ENCODE results near the gene RNF213. TPM values are rescaled to one million over a fixed set of nuclear protein-coding genes. Genes with fewer than 3 reads are reported as not detected.
"Not testable (repeated sequence)": the region's sequence is repeated elsewhere in the genome, so short reads cannot be mapped to it uniquely, and the experiment has no call there.

RNF213 gene
- total RNA-seq, 1 experiment from 2014 or later: 44.5 TPM

DNA sequence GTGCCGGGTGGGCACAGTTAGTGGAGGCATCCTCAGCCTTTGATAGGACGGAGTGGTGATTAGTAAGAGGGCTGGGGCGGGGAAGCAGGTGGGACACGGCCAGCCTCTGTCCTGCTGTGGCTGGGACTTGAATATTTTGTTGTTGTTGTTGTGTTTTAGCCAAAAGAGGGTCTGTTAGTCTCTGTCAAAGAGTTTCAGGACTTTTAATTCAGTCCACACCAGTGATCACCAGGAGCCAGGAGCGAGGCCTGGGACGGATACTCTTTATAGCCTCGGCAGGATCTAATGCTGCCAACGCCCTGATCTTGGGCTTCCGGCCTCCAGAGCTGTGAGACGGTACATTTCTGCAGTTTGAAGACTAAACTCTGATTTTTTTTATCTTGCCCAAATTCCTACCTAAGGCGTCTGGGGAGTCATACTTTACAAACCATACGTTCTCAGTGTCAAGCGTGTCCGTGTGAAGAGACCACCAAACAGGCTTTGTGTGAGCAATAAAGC is 2.9 kb upstream of the RNF213 start:
- TF ChIP-seq SIN3A (IDR thresholded peaks at IDR 0.05; ENCODE audit: low read depth): no peak
- no peak for TF ChIP-seq ELF1 (IDR thresholded peaks at IDR 0.05; ENCODE audit: borderline replicate concordance, low read depth)
- TF ChIP-seq, protein P1, sequence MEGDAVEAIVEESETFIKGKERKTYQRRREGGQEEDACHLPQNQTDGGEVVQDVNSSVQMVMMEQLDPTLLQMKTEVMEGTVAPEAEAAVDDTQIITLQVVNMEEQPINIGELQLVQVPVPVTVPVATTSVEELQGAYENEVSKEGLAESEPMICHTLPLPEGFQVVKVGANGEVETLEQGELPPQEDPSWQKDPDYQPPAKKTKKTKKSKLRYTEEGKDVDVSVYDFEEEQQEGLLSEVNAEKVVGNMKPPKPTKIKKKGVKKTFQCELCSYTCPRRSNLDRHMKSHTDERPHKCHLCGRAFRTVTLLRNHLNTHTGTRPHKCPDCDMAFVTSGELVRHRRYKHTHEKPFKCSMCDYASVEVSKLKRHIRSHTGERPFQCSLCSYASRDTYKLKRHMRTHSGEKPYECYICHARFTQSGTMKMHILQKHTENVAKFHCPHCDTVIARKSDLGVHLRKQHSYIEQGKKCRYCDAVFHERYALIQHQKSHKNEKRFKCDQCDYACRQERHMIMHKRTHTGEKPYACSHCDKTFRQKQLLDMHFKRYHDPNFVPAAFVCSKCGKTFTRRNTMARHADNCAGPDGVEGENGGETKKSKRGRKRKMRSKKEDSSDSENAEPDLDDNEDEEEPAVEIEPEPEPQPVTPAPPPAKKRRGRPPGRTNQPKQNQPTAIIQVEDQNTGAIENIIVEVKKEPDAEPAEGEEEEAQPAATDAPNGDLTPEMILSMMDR (IDR thresholded peaks at IDR 0.05 in 2 of 3, conservative IDR thresholded peaks at IDR 0.05 in 1 of 3; ENCODE audit: borderline replicate concordance in 1 of 3, insufficient read depth in 1 of 3, low read depth in 2 of 3, low read length in 2 of 3): no peak
- TF ChIP-seq, protein P2, sequence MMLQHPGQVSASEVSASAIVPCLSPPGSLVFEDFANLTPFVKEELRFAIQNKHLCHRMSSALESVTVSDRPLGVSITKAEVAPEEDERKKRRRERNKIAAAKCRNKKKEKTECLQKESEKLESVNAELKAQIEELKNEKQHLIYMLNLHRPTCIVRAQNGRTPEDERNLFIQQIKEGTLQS (IDR thresholded peaks at IDR 0.05): no peak
- TF ChIP-seq YY1 (IDR thresholded peaks at IDR 0.05; ENCODE audit: extremely low read depth, insufficient replicate concordance, low read depth, low read length): no peak
- no peak for TF ChIP-seq SP1 (IDR thresholded peaks at IDR 0.05; ENCODE audit: low read depth)
- TF ChIP-seq JUND (IDR thresholded peaks at IDR 0.05): no peak
- ChIA-PET POLR2A (no interaction called here), RAD21 (ENCODE audit: low non-redundant PET in 1 of 2, low total read pairs in 2 of 2, uncharacterized antibody in 2 of 2, unreplicated experiment in 2 of 2) (no interaction called here), CTCF (no interaction called here)
- H3K4me2 ChIP-seq (ENCODE audit: low read length): no peak overlapping the region
- H3K27me3 ChIP-seq (ENCODE audit: insufficient read depth, low read length): no peaks in the 10 kb centered on the region
- no peaks in the 10 kb centered on the region for H4K20me1 ChIP-seq (ENCODE audit: insufficient read depth)
- ATAC-seq: no peak
- no peak overlapping the region; the same call in 1 of the 2 replicates for H3K27ac ChIP-seq (ENCODE audit: low read depth, low read length)
- BruUV-seq (replicated peaks): no TSS peak
- peaks cover 53 to 83% of the 10 kb centered on the region in 2 experiments for H3K4me1 ChIP-seq (ENCODE audit: control insufficient read depth in 1 of 2, insufficient read depth in 2 of 2, low read length in 2 of 2)
- no peaks in the 10 kb centered on the region for H3K36me3 ChIP-seq (ENCODE audit: control insufficient read depth in 1 of 2, insufficient read depth in 2 of 2, low read length in 2 of 2)
- no peak overlapping the region for H3K4me3 ChIP-seq (replicated peaks in 1 of 2; ENCODE audit: low read depth in 1 of 2, low read length in 2 of 2)
- H3K9ac ChIP-seq (ENCODE audit: low read length): no peak overlapping the region
- H3K9me2 ChIP-seq (ENCODE audit: insufficient read depth): no peaks in the 10 kb centered on the region
- H3K9me3 ChIP-seq (ENCODE audit: control insufficient read depth in 1 of 2, insufficient read depth in 1 of 2, low read depth in 1 of 2, low read length in 2 of 2): no peaks in the 10 kb centered on the region
- DNase-seq (ENCODE audit: low read depth, low spot score): no peak
- no peak overlapping the region for H2AFZ ChIP-seq (ENCODE audit: low read depth, low read length, poor library complexity, severe bottlenecking)
- no peaks in the 10 kb centered on the region for H3K79me2 ChIP-seq (ENCODE audit: insufficient read depth, low read length)
- intact Hi-C loops (cut with micrococcal nuclease): no loop called here

DNA sequence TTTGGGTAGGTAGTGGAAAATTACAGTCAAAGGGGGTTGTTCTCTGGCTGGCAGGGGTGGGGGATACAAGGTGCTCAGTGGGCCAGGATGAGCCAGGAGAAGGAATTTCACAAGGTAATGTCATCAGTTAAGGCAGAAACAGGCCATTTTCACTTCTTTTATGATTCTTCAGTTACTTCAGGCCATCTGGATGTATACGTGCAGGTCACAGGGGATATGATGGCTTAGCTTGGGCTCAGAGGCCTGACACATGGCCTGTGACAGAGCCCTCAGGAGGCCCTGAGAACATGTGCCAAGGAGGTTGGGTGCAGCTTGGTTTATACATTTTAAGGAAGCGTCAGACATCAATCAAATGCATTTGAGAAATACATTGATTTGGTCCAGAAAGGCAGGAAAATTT is 2.4 kb upstream of the RNF213 start:
- DNase-seq (ENCODE audit: low read depth, low spot score); CTCF ChIA-PET; H3K9me2 ChIP-seq (ENCODE audit: insufficient read depth); H3K27me3 ChIP-seq (ENCODE audit: insufficient read depth, low read length); H3K9me3 ChIP-seq (ENCODE audit: control insufficient read depth in 1 of 2, insufficient read depth in 1 of 2, low read depth in 1 of 2, low read length in 2 of 2); H3K4me3 ChIP-seq (replicated peaks in 1 of 2; ENCODE audit: low read depth in 1 of 2, low read length in 2 of 2); BruUV-seq (replicated peaks); H3K9ac ChIP-seq (ENCODE audit: low read length); H3K36me3 ChIP-seq (ENCODE audit: control insufficient read depth in 1 of 2, insufficient read depth in 2 of 2, low read length in 2 of 2); H3K4me2 ChIP-seq (ENCODE audit: low read length); POLR2A ChIA-PET; ATAC-seq; H2AFZ ChIP-seq (ENCODE audit: low read depth, low read length, poor library complexity, severe bottlenecking); H3K27ac ChIP-seq (ENCODE audit: low read depth, low read length); H3K79me2 ChIP-seq (ENCODE audit: insufficient read depth, low read length); RAD21 ChIA-PET (ENCODE audit: low non-redundant PET in 1 of 2, low total read pairs in 2 of 2, uncharacterized antibody in 2 of 2, unreplicated experiment in 2 of 2); H4K20me1 ChIP-seq (ENCODE audit: insufficient read depth); intact Hi-C loops (cut with micrococcal nuclease): not testable (repeated sequence)
- H3K4me1 ChIP-seq (ENCODE audit: control insufficient read depth in 1 of 2, insufficient read depth in 2 of 2, low read length in 2 of 2): peaks cover 50 to 78% of the 10 kb centered on the region in 2 experiments
